Measurements from ENCODE around the gene CHEK2.
"Not testable (repeated sequence)": the region's sequence is repeated elsewhere in the genome, so short reads cannot be mapped to it uniquely, and the experiment has no call there.

The CHEK2 gene
- long read RNA-seq, donor 1, transcript CHEK2-208 (15 exons, 1,844 nt): major isoform, 5 of 45 reads
- long read RNA-seq, donor 1, partial matches to known transcripts: 18 of 45 reads
- long read RNA-seq, donor 1, other reads (novel, unspliced or antisense): 22 of 45 reads
- long read RNA-seq, donor 2, partial matches to known transcripts: 0 of 5 reads
- long read RNA-seq, donor 2, other reads (novel, unspliced or antisense): 0 of 5 reads
- long read RNA-seq, donor 3, partial matches to known transcripts: 6 of 8 reads
- long read RNA-seq, donor 3, other reads (novel, unspliced or antisense): 0 of 8 reads
- long read RNA-seq, donor 4, partial matches to known transcripts: 10 of 13 reads
- long read RNA-seq, donor 4, other reads (novel, unspliced or antisense): 0 of 13 reads
- long read RNA-seq, donor 5, partial matches to known transcripts: 10 of 14 reads
- long read RNA-seq, donor 5, other reads (novel, unspliced or antisense): 0 of 14 reads
- long read RNA-seq, donor 6, partial matches to known transcripts: 12 of 14 reads
- long read RNA-seq, donor 6, other reads (novel, unspliced or antisense): 0 of 14 reads
- long read RNA-seq, donor 7, partial matches to known transcripts: 5 of 10 reads
- long read RNA-seq, donor 7, other reads (novel, unspliced or antisense): 0 of 10 reads
- long read RNA-seq, donor 8, partial matches to known transcripts: 6 of 9 reads
- long read RNA-seq, donor 8, other reads (novel, unspliced or antisense): 0 of 9 reads

- DNase-seq: peak; percentile 98
Observed at GRCh38 chr22:28741785-28742561, at the start of gene CHEK2, which contains the start of gene HSCB. Gene CHEK2 (minus strand): TSS chr22:28741820. CDS start chr22:28734721, 7,099 bp downstream. Gene HSCB (plus strand): TSS chr22:28742039. CDS start chr22:28742096, 57 bp downstream.

GRCh38 chr22:28791124-28791523 lies 49.5 kb upstream of the CHEK2 start:
- DNase-seq: no peak

GRCh38 chr22:28788601-28789000 lies 47.0 kb upstream of the CHEK2 start:
- no peak for DNase-seq

GRCh38 chr22:28783786-28784671 lies 42.4 kb upstream of the CHEK2 start:
- DNase-seq: no peak

GRCh38 chr22:28780296-28780695 lies 38.7 kb upstream of the CHEK2 start:
- DNase-seq: no peak

GRCh38 chr22:28779833-28780232 lies 38.2 kb upstream of the CHEK2 start:
- DNase-seq: no peak

GRCh38 chr22:28774378-28774777 lies 32.8 kb upstream of the CHEK2 start:
- DNase-seq: no peak

GRCh38 chr22:28773461-28773867 lies 31.8 kb upstream of the CHEK2 start:
- no peak for DNase-seq

- peak; percentile 96 for DNase-seq
Observed at GRCh38 chr22:28772633-28773460, 31.2 kb upstream of the CHEK2 start, which contains the start of gene CCDC117. Gene CCDC117 (plus strand): TSS chr22:28772695. CDS start chr22:28772850, 155 bp downstream.

- DNase-seq: no peak
Observed at GRCh38 chr22:28771195-28771791, 29.7 kb upstream of the CHEK2 start.

- DNase-seq: no peak
Observed at GRCh38 chr22:28769394-28770085, 27.9 kb upstream of the CHEK2 start.

GRCh38 chr22:28768701-28769393 lies 27.2 kb upstream of the CHEK2 start:
- no peak for DNase-seq

- no peak for DNase-seq
Observed at GRCh38 chr22:28766628-28767027, 25.0 kb upstream of the CHEK2 start.

GRCh38 chr22:28762000-28762399 lies 20.4 kb upstream of the CHEK2 start:
- DNase-seq: not testable (repeated sequence)

GRCh38 chr22:28761449-28761755 lies 19.8 kb upstream of the CHEK2 start:
- no peak for DNase-seq

- DNase-seq: no peak
Observed at GRCh38 chr22:28759861-28760560, 18.4 kb upstream of the CHEK2 start.

- not testable (repeated sequence) for DNase-seq
Observed at GRCh38 chr22:28754512-28754911, 12.9 kb upstream of the CHEK2 start.

GRCh38 chr22:28750471-28750881 lies 8.9 kb upstream of the CHEK2 start:
- DNase-seq: no peak

Data from right kidney (tissue), 9 donors.